ENCODE results near the gene SNRNP27. TPM values are rescaled to one million over a fixed set of nuclear protein-coding genes. Genes with fewer than 3 reads are reported as not detected.
"Not testable (repeated sequence)": the region's sequence is repeated elsewhere in the genome, so short reads cannot be mapped to it uniquely, and the experiment has no call there.

The SNRNP27 gene
- total and polyA plus RNA-seq, 2 donors (not counting 1 experiment from before 2014, with no cell fraction given): 38.8 to 62.9 TPM

DNA sequence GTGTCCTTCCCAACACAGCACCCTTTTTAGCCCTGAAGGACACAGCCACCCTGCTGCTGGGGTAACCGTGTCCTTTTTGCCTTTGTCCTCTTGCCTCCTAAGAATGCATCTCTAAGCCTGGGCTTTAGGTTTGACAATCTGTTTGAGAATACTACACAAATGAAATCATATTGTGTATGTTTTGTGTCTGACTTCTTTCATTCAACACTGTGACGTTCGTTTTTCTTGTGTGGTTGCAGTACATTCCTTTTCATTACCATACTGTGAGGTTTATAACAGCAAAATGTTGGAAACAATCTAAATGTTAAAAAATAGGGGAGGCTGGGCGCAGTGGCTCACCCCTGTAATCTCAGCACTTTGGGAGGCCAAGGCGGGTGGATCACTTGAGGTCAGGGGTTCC, 56.5 kb downstream of the SNRNP27 start:
- H3K4me3 ChIP-seq (replicated peaks in 1 of 4; ENCODE audit: control extremely low read depth in 1 of 4, insufficient read depth in 1 of 4, low read depth in 3 of 4, low read length in 4 of 4): no peak overlapping the region
- no peak overlapping the region for H3K27ac ChIP-seq (ENCODE audit: insufficient read depth, low read length)
- no peak overlapping the region for H2AFZ ChIP-seq (ENCODE audit: low read length)
- no peak overlapping the region for H3K4me2 ChIP-seq (ENCODE audit: extremely low read depth, insufficient read depth, low read length)
- H4K20me1 ChIP-seq (ENCODE audit: control insufficient read depth, extremely low read depth, insufficient read depth, low read length): no peaks in the 10 kb centered on the region
- H3K27me3 ChIP-seq (ENCODE audit: control insufficient read depth, insufficient read depth, low read length): no peaks in the 10 kb centered on the region
- no peak overlapping the region for H3K9ac ChIP-seq (ENCODE audit: insufficient read depth, low read length)
- peaks cover 9% of the 10 kb centered on the region for H3K4me1 ChIP-seq (ENCODE audit: control insufficient read depth, extremely low read depth, insufficient read depth, low read length)
- no peaks in the 10 kb centered on the region for H3K9me3 ChIP-seq (ENCODE audit: control insufficient read depth, insufficient read depth, low read depth, low read length)
- H3K36me3 ChIP-seq (ENCODE audit: control insufficient read depth, insufficient read depth, low read length): no peaks in the 10 kb centered on the region
- TF ChIP-seq, protein P1, sequence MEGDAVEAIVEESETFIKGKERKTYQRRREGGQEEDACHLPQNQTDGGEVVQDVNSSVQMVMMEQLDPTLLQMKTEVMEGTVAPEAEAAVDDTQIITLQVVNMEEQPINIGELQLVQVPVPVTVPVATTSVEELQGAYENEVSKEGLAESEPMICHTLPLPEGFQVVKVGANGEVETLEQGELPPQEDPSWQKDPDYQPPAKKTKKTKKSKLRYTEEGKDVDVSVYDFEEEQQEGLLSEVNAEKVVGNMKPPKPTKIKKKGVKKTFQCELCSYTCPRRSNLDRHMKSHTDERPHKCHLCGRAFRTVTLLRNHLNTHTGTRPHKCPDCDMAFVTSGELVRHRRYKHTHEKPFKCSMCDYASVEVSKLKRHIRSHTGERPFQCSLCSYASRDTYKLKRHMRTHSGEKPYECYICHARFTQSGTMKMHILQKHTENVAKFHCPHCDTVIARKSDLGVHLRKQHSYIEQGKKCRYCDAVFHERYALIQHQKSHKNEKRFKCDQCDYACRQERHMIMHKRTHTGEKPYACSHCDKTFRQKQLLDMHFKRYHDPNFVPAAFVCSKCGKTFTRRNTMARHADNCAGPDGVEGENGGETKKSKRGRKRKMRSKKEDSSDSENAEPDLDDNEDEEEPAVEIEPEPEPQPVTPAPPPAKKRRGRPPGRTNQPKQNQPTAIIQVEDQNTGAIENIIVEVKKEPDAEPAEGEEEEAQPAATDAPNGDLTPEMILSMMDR (conservative IDR thresholded peaks at IDR 0.05 in 1 of 2, IDR thresholded peaks at IDR 0.05 in 1 of 2; ENCODE audit: low read depth in 1 of 2, low read length in 2 of 2): no peak
- TF ChIP-seq EZH2 (IDR thresholded peaks at IDR 0.05; ENCODE audit: low read length, missing control alignments): no peak
- no peaks in the 10 kb centered on the region for H3K79me2 ChIP-seq (ENCODE audit: control insufficient read depth, insufficient read depth, low read length)
- peak in 1 of 2 donors; percentile 20 for DNase-seq (ENCODE audit: low read depth in 2 of 2)

DNA sequence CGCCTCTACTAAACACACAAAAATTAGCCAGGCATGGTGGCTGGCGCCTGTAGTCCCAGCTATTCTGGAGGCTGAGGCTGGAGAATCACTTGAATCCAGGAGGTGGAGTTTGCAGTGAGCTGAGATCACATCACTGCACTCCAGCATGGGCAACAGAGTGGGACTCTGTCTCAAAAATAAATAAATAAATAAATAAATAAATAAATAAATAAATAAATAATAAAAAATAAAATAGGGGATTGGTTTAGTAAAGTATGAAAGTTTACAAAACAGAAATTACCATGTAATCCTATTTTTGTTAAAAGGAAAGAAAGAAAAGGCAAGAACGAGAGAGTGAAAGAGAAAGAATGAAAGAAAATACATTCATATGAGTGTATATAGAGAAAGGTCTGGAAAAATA, 56.9 kb downstream of the SNRNP27 start:
- H3K79me2 ChIP-seq (ENCODE audit: control insufficient read depth, insufficient read depth, low read length); H3K27me3 ChIP-seq (ENCODE audit: control insufficient read depth, insufficient read depth, low read length); DNase-seq (ENCODE audit: low read depth in 2 of 2); H3K9me3 ChIP-seq (ENCODE audit: control insufficient read depth, insufficient read depth, low read depth, low read length); H2AFZ ChIP-seq (ENCODE audit: low read length); H3K4me1 ChIP-seq (ENCODE audit: control insufficient read depth, extremely low read depth, insufficient read depth, low read length); H3K4me2 ChIP-seq (ENCODE audit: extremely low read depth, insufficient read depth, low read length); H3K9ac ChIP-seq (ENCODE audit: insufficient read depth, low read length); H3K4me3 ChIP-seq (replicated peaks in 1 of 4; ENCODE audit: control extremely low read depth in 1 of 4, insufficient read depth in 1 of 4, low read depth in 3 of 4, low read length in 4 of 4); H4K20me1 ChIP-seq (ENCODE audit: control insufficient read depth, extremely low read depth, insufficient read depth, low read length); H3K36me3 ChIP-seq (ENCODE audit: control insufficient read depth, insufficient read depth, low read length); H3K27ac ChIP-seq (ENCODE audit: insufficient read depth, low read length): not testable (repeated sequence)

DNA sequence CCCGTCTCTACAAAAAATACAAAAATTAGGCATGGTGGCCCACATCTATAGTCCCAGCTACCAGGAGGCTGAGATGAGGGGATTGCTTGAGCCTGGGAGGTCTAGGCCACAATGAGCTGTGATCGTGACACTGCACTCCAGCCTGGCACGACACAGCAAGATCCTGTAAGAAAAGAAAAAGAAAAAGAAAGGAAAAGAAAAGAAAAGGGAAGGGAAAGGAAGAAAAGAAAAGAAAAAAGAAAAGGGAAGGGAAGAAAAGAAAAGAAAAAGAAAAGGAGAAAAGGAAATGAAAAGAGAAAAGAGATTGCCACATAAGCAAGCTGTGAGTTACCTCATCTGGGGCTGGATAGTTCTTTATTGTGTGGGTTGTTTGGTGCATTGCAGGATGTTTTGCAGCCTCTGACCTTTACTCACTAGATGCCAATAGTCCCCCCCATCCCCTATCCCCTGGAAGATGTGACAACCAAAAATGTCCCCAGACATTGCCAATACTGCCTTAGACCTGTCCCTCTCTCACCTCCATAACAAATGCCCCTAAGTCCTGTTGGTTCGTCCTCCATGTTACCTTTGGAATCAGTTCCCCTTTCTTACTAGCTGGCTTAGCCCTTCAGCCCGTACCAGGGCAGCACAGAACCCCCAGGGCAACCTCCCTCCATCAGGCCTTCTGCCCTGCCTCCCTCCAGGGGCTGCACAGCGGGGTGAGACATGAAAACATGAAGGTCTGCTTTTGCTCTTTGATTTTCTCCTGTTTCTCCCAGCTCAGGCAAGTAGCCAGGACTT, 58.8 kb downstream of the SNRNP27 start:
- Histone ChIP-seq H3K9ac (ENCODE audit: insufficient read depth, low read length) (no peak overlapping the region), H3K79me2 (ENCODE audit: control insufficient read depth, insufficient read depth, low read length) (no peaks in the 10 kb centered on the region), H3K4me2 (ENCODE audit: extremely low read depth, insufficient read depth, low read length) (no peak overlapping the region), H3K27me3 (ENCODE audit: control insufficient read depth, insufficient read depth, low read length) (peaks cover 4% of the 10 kb centered on the region), H3K4me1 (ENCODE audit: control insufficient read depth, extremely low read depth, insufficient read depth, low read length) (no peaks in the 10 kb centered on the region), H3K4me3 (replicated peaks in 1 of 4; ENCODE audit: control extremely low read depth in 1 of 4, insufficient read depth in 1 of 4, low read depth in 3 of 4, low read length in 4 of 4) (no peak overlapping the region), H2AFZ (ENCODE audit: low read length) (no peak overlapping the region), H4K20me1 (ENCODE audit: control insufficient read depth, extremely low read depth, insufficient read depth, low read length) (no peaks in the 10 kb centered on the region), H3K9me3 (ENCODE audit: control insufficient read depth, insufficient read depth, low read depth, low read length) (no peaks in the 10 kb centered on the region), H3K36me3 (ENCODE audit: control insufficient read depth, insufficient read depth, low read length) (no peaks in the 10 kb centered on the region), H3K27ac (ENCODE audit: insufficient read depth, low read length) (no peak overlapping the region)
- TF ChIP-seq, protein P1 (conservative IDR thresholded peaks at IDR 0.05 in 1 of 2, IDR thresholded peaks at IDR 0.05 in 1 of 2; ENCODE audit: low read depth in 1 of 2, low read length in 2 of 2): no peak
- TF ChIP-seq EZH2 (IDR thresholded peaks at IDR 0.05; ENCODE audit: low read length, missing control alignments): no peak
- no peak for DNase-seq (ENCODE audit: low read depth in 2 of 2)
